ENCODE data around the gene OLA1. TPM values are rescaled to one million over a fixed set of nuclear protein-coding genes. Genes with fewer than 3 reads are reported as not detected.
A peak's percentile ranks its signal among the peaks of the same experiment; 100 is the strongest.

OLA1 gene
- total RNA-seq, 1 experiment from 2014 or later, result 126 TPM

DNA sequence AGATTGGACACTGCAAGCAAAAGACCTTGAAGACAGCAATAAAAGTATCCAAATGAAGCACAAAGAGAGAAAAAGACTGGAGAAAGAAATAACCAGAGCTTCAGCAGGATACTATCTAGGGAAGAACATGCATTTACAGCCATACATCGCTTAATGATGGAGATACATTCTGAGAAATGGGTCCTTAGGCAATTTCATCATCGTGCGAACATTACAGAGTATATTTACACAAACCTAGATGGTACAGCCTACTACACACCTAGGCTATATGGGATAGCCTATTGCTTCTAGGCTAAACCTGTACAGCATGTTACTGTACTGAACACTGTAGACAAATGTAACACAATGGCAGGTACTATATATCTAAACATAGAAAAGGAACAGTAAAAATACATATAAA lies 11.9 kb downstream of the OLA1 start:
- no TSS peak for BruUV-seq (replicated peaks)
- ATAC-seq (no peak), DNase-seq (ENCODE audit: low read depth, low spot score) (no peak)
- no peaks in the 10 kb centered on the region for H3K9me3 ChIP-seq (ENCODE audit: control insufficient read depth, insufficient read depth, low read depth, low read length)
- TF ChIP-seq, protein P1, sequence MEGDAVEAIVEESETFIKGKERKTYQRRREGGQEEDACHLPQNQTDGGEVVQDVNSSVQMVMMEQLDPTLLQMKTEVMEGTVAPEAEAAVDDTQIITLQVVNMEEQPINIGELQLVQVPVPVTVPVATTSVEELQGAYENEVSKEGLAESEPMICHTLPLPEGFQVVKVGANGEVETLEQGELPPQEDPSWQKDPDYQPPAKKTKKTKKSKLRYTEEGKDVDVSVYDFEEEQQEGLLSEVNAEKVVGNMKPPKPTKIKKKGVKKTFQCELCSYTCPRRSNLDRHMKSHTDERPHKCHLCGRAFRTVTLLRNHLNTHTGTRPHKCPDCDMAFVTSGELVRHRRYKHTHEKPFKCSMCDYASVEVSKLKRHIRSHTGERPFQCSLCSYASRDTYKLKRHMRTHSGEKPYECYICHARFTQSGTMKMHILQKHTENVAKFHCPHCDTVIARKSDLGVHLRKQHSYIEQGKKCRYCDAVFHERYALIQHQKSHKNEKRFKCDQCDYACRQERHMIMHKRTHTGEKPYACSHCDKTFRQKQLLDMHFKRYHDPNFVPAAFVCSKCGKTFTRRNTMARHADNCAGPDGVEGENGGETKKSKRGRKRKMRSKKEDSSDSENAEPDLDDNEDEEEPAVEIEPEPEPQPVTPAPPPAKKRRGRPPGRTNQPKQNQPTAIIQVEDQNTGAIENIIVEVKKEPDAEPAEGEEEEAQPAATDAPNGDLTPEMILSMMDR (IDR thresholded peaks at IDR 0.05), result no peak
- TF ChIP-seq SIN3A (IDR thresholded peaks at IDR 0.05; ENCODE audit: borderline replicate concordance, insufficient read depth, low read depth, low read length), result no peak
- CTCF ChIA-PET, result no interaction called here
- no peaks in the 10 kb centered on the region for H3K36me3 ChIP-seq (ENCODE audit: control insufficient read depth, insufficient read depth, low read length)
- POLR2A ChIA-PET, result no interaction called here
- no peaks in the 10 kb centered on the region for H3K27me3 ChIP-seq (ENCODE audit: control insufficient read depth, insufficient read depth, low read length)
- intact Hi-C loops (cut with micrococcal nuclease; ENCODE audit: unreplicated experiment), result no loop called here
- H3K4me1 ChIP-seq (ENCODE audit: control insufficient read depth, insufficient read depth, low read length), result peaks cover 26% of the 10 kb centered on the region
- no peak overlapping the region for H3K4me3 ChIP-seq (ENCODE audit: low read depth in 2 of 2, low read length in 2 of 2)
- no peak overlapping the region for H3K27ac ChIP-seq (ENCODE audit: low read length)
- in situ Hi-C loops (cut with HindIII; ENCODE audit: low pct_unique_long_range_greater_than_20kb, low sequenced_read_pairs), result no loop called here

DNA sequence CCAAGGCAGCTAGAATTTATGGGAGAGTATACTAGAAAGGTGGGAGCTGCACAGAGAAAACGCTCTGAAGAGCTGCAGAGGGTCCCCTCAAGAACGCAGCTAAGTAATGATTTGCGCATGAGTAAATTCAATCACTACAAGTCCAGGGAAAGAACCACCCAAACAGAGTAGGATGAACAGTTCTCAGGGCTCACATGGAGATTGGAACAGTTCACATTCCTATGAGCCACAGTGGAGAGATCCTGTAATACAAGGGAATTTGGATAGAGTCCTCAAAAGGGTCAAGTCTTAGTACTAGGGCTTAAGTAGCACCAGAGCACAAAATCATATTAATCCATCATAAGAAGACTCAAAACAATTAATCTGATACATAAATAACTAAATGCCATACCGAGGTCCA lies 12.7 kb downstream of the OLA1 start:
- in situ Hi-C loops (cut with HindIII; ENCODE audit: low pct_unique_long_range_greater_than_20kb, low sequenced_read_pairs), result no loop called here
- TF ChIP-seq, protein P2, sequence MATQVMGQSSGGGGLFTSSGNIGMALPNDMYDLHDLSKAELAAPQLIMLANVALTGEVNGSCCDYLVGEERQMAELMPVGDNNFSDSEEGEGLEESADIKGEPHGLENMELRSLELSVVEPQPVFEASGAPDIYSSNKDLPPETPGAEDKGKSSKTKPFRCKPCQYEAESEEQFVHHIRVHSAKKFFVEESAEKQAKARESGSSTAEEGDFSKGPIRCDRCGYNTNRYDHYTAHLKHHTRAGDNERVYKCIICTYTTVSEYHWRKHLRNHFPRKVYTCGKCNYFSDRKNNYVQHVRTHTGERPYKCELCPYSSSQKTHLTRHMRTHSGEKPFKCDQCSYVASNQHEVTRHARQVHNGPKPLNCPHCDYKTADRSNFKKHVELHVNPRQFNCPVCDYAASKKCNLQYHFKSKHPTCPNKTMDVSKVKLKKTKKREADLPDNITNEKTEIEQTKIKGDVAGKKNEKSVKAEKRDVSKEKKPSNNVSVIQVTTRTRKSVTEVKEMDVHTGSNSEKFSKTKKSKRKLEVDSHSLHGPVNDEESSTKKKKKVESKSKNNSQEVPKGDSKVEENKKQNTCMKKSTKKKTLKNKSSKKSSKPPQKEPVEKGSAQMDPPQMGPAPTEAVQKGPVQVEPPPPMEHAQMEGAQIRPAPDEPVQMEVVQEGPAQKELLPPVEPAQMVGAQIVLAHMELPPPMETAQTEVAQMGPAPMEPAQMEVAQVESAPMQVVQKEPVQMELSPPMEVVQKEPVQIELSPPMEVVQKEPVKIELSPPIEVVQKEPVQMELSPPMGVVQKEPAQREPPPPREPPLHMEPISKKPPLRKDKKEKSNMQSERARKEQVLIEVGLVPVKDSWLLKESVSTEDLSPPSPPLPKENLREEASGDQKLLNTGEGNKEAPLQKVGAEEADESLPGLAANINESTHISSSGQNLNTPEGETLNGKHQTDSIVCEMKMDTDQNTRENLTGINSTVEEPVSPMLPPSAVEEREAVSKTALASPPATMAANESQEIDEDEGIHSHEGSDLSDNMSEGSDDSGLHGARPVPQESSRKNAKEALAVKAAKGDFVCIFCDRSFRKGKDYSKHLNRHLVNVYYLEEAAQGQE (IDR thresholded peaks at IDR 0.05; ENCODE audit: insufficient read depth in 1 of 2, low read depth in 2 of 2, low read length in 1 of 2), result no peak
- TF ChIP-seq POLR2AphosphoS5 (IDR thresholded peaks at IDR 0.05; ENCODE audit: low read depth, low read length) (no peak), SIN3A (IDR thresholded peaks at IDR 0.05; ENCODE audit: borderline replicate concordance, insufficient read depth, low read depth, low read length) (no peak), TCF7L2 (IDR thresholded peaks at IDR 0.05; ENCODE audit: low read depth, low read length) (no peak)
- TF ChIP-seq, protein P1 (IDR thresholded peaks at IDR 0.05), result no peak
- H3K27ac ChIP-seq (ENCODE audit: low read length), result peak overlapping the region; percentile 1; the same call in 1 of the 2 replicates
- no peaks in the 10 kb centered on the region for H3K27me3 ChIP-seq (ENCODE audit: control insufficient read depth, insufficient read depth, low read length)
- peaks cover 26% of the 10 kb centered on the region for H3K4me1 ChIP-seq (ENCODE audit: control insufficient read depth, insufficient read depth, low read length)
- H3K4me3 ChIP-seq (ENCODE audit: low read depth in 2 of 2, low read length in 2 of 2), result no peak overlapping the region
- intact Hi-C loops (cut with micrococcal nuclease; ENCODE audit: unreplicated experiment), result no loop called here
- H3K9me3 ChIP-seq (ENCODE audit: control insufficient read depth, insufficient read depth, low read depth, low read length), result no peaks in the 10 kb centered on the region
- POLR2A ChIA-PET, result no interaction called here
- no TSS peak for BruUV-seq (replicated peaks)
- CTCF ChIA-PET, result no interaction called here
- H3K36me3 ChIP-seq (ENCODE audit: control insufficient read depth, insufficient read depth, low read length), result no peaks in the 10 kb centered on the region
- no peak for DNase-seq (ENCODE audit: low read depth, low spot score)
- no peak for ATAC-seq
